Fibroblast of the aortic adventitia (primary cell): ENCODE measurements around the gene POU5F1. TPM values are rescaled to one million over a fixed set of nuclear protein-coding genes. Genes with fewer than 3 reads are reported as not detected.

Experiments used
- DNase-seq: peaks from one replicate; pipeline ENCODE4 v3.0.0-alpha.2; 2010; ENCODE audit warnings: low read depth
- H3K4me3 ChIP-seq: 2 replicates; pipeline ENCODE4 v1.5.1; 2011; ENCODE audit warnings: low read depth, mild to moderate bottlenecking, control low read depth, low read length, moderate library complexity
- total RNA-seq: library from RNA; depleted of rRNA; stranded (reverse); fragments of >200 nt; gene quantifications from 2 replicates; pipeline ENCODE4 v1.2.3, GENCODE V29; 2012; ENCODE audit warnings: low replicate concordance
- TF ChIP-seq, protein P1 (sequence below): IDR thresholded peaks from 2 replicates; pipeline ENCODE4 v1.5.1; 2011; ENCODE audit warnings: mild to moderate bottlenecking, low read length, control low read depth, inconsistent platforms; ENCODE audit not compliant: insufficient read depth

POU5F1 gene
- total RNA-seq, 1 donor, result not detected

DNA sequence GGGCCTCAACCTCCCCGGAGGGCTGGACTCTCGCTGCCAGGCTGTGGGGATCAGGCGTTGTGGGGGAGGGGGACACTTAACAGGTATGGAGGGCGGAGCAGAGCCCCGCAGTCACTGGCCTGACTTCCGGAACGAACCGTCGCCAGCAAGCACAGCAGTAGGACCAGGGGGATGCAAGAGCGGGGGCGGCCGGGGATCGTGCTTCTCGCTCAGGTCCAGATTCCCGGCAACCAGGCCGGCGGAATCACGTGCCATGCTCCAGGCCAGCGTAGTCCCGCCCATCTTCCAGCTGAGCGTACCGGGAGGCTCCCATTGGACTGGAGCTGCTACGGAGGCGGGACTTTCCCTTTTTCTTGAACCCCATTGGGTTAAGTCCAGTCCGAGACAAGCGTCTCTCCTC is 10.0 kb upstream of the POU5F1 start:
- TF ChIP-seq, protein P1, sequence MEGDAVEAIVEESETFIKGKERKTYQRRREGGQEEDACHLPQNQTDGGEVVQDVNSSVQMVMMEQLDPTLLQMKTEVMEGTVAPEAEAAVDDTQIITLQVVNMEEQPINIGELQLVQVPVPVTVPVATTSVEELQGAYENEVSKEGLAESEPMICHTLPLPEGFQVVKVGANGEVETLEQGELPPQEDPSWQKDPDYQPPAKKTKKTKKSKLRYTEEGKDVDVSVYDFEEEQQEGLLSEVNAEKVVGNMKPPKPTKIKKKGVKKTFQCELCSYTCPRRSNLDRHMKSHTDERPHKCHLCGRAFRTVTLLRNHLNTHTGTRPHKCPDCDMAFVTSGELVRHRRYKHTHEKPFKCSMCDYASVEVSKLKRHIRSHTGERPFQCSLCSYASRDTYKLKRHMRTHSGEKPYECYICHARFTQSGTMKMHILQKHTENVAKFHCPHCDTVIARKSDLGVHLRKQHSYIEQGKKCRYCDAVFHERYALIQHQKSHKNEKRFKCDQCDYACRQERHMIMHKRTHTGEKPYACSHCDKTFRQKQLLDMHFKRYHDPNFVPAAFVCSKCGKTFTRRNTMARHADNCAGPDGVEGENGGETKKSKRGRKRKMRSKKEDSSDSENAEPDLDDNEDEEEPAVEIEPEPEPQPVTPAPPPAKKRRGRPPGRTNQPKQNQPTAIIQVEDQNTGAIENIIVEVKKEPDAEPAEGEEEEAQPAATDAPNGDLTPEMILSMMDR, result no peak
- peak; percentile 81 for DNase-seq
- peak overlapping the region; percentile 60 for H3K4me3 ChIP-seq

DNA sequence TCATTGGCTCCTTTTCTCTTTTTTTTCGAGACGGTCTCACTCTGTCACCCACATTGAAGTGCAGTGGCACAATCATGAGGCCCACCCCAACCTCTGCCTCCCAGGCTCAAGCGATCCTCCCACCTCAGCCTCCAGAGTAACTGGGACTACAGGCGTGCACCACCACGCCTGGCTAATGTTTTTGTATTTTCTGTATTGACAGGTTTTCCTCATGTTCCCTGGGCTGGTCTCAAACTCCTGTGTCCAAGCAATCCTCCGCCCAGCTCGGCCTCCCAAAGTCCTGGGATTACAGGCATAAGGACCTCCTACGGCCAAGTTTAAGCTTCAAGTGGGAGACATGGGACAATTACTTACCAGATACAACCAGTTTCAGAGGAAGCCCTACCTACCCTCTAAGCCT is 9.4 kb upstream of the POU5F1 start:
- TF ChIP-seq, protein P1, result no peak
- peak overlapping the region; percentile 60 for H3K4me3 ChIP-seq
- DNase-seq, result no peak

DNA sequence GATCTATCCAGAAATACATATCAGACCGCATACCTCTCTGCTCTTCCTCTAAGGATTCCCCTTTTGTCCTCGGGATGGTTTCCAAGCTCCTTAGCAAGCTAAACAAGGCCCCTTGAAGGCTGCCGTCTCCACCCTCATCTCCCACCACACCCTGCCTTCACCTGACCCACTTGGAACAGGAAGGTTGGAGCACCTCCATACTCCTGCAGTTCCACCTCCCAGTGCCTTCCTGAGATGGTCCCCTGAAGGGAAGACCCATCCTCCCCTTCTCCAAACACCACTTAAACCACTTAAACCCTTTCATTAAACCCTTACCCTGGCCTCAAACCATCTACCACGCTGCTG is 8.5 kb upstream of the POU5F1 start:
- H3K4me3 ChIP-seq, result no peak overlapping the region
- TF ChIP-seq, protein P1, result no peak

DNA sequence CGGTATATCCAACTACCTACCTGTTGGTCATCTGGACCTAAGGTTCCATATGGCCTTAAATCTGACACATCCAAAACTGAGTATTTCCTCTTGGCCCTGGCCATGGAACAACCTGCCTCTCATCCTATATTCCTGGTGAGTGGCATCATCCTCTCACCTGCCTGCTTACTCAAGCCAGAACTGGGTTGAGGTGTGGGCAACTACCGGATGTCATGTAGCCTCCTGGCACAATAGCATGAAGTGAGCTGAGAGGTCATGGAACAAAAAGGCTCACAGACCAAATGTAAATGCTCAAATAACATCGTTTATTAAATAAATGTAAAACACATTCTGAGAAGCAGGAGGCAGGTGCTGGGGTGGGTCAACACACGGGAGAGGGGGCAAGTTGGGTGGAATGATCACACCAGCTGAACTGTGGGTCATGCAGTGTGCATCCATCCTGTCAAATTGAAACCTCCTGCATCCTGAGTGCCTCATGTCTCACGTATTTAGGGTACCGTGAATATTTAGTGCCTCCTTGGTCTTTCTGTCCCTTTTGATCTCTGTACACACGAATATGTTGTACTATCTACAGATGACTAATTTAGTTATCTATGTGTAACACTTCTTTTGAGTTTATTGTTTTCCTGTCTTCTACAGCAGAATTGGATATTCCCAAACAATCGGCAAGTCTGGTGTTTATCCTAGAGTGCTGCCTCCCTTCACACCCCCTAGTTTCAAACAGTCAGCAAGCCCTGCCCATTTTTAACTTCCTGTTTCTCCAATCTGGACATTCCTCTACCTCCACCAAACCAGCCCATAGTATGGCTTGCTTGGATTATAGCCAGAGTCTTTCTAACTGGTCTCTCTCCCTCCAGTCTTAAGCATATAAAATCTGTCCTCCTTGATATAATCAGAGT is 7.9 kb upstream of the POU5F1 start:
- DNase-seq, result peak; percentile 25
- H3K4me3 ChIP-seq, result no peak overlapping the region
- TF ChIP-seq, protein P1, result no peak

More for the DNA sequence above, 8.5 kb upstream of the POU5F1 start:
- no peak for DNase-seq

DNA sequence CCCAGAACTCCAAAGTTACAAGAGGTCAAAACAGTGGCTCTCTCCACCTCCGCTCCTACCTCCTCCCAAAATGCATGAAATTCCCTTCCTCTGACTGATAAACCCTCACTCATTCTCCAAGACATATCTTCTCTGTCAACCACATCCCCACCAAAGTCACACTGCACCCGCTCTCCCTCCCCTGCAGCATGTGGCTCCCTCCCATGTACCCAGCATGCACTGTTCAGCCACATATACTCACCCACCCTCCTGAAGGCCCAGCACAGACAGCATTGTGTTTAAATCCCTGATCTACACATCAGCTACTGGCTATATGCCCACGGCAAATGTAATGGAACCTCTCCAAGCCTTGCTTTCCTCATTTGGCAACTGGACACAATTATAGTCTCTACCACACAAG is 5.5 kb upstream of the POU5F1 start:
- TF ChIP-seq, protein P1, result no peak
- peak; percentile 63 for DNase-seq
- no peak overlapping the region for H3K4me3 ChIP-seq

DNA sequence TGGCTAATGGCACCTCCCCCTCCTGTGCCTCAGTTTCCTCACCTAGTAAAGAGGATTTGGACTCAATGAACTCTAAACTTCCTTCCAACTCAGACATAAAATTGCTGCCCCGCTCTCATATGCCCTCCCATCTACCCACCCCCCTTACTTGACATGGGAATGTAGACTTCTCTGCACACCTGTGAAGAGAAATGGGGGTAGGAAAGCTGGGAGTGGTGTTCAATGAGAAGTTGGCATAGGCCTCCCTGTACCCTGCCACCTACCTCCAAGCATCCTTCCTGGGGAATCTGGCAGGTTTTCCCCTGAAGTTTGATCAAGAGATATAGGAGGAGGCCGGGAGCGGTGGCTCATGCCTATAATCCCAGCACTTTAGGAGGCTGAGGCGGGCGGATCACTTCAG is 3.9 kb upstream of the POU5F1 start:
- TF ChIP-seq, protein P1, result no peak
- no peak overlapping the region for H3K4me3 ChIP-seq
- no peak for DNase-seq
